T-helper 1 cell treated with Interleukin-12 subunit alpha and Interleukin-12 subunit beta and Interleukin-4 antibody, amounts not matched to agents 30 μg/mL and 1 μg/mL, for 36 hours (primary cell): ENCODE measurements around the gene C9.
"Not testable (repeated sequence)": the region's sequence is repeated elsewhere in the genome, so short reads cannot be mapped to it uniquely, and the experiment has no call there.

Experiments used
- H3K27ac Mint-ChIP-seq: one replicate; pipeline ENCODE4 v1.8.0; 2021; ENCODE audit warnings: mild to moderate bottlenecking, mixed read lengths
- H3K27me3 Mint-ChIP-seq: one replicate; pipeline ENCODE4 v1.8.0; 2021; ENCODE audit warnings: low read depth, mixed read lengths
- H3K36me3 Mint-ChIP-seq: one replicate; pipeline ENCODE4 v1.8.0; 2021; ENCODE audit warnings: low read depth, mixed read lengths
- H3K4me1 Mint-ChIP-seq: one replicate; pipeline ENCODE4 v1.8.0; 2021; ENCODE audit warnings: low read depth, mixed read lengths
- H3K4me3 Mint-ChIP-seq: one replicate; pipeline ENCODE4 v1.8.0; 2021; ENCODE audit warnings: mild to moderate bottlenecking, moderate library complexity, mixed read lengths
- H3K9me3 Mint-ChIP-seq: one replicate; pipeline ENCODE4 v1.8.0; 2021; ENCODE audit warnings: mixed read lengths

Gene C9

GRCh38 chr5:39249564-39250274 lies 114.6 kb downstream of the C9 start:
- Mint-ChIP-seq H3K27ac (no peak overlapping the region), H3K36me3 (peaks cover 7% of the 10 kb centered on the region), H3K4me3 (no peak overlapping the region), H3K9me3 (peaks cover 12% of the 10 kb centered on the region), H3K27me3 (peaks cover 7% of the 10 kb centered on the region), H3K4me1 (peaks cover 6% of the 10 kb centered on the region)

DNA sequence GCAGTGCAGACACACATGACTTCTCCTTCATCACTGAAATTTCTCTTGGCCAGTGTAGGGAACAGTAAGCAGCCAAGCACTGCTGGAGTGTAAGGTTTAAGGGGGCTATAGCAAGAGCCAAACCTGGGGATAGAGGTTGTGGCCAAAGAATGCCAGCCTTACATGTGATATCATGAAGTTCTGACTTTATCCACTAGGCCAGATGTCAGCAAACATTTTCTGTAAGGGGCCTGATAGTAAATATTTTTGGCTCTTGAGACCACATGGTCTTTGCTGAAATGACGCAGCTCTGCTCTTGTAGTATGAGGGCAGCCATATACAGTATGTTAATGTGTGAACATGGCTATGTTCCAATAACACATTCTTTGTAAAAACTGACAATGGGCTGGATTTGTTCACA lies 115.2 kb downstream of the C9 start:
- Mint-ChIP-seq H3K27ac (no peak overlapping the region), H3K9me3 (peaks cover 12% of the 10 kb centered on the region), H3K4me1 (peaks cover 4% of the 10 kb centered on the region), H3K4me3 (no peak overlapping the region), H3K27me3 (peaks cover 9% of the 10 kb centered on the region), H3K36me3 (peaks cover 7% of the 10 kb centered on the region)

DNA sequence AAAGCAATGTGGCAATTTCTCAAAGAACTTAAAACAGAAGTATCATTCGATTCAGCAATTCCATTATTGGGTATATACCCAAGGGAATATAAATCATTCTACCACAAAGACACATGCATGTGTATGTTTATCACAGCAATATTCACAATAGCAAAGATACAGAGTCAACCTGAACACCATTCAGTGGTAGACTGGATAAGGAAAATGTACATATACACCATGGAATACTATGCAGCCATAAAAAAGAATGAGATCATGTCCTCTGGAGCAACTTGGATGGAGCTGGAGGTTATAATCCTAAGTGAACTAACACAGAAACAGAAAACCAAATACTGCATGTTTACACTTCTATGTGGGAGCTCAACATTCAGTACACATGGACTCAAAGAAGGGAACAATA lies 123.5 kb downstream of the C9 start:
- Mint-ChIP-seq H3K9me3 (peaks cover 9% of the 10 kb centered on the region), H3K36me3 (no peaks in the 10 kb centered on the region), H3K27ac (no peak overlapping the region), H3K4me3 (no peak overlapping the region), H3K27me3 (peaks cover 9% of the 10 kb centered on the region), H3K4me1 (no peaks in the 10 kb centered on the region)

GRCh38 chr5:39238366-39239105 lies 125.8 kb downstream of the C9 start:
- H3K4me1 Mint-ChIP-seq, result no peaks in the 10 kb centered on the region
- H3K4me3 Mint-ChIP-seq, result no peak overlapping the region
- peaks cover 3% of the 10 kb centered on the region for H3K27me3 Mint-ChIP-seq
- peaks cover 9% of the 10 kb centered on the region for H3K9me3 Mint-ChIP-seq
- H3K36me3 Mint-ChIP-seq, result peaks cover 3% of the 10 kb centered on the region
- H3K27ac Mint-ChIP-seq, result no peak overlapping the region

DNA sequence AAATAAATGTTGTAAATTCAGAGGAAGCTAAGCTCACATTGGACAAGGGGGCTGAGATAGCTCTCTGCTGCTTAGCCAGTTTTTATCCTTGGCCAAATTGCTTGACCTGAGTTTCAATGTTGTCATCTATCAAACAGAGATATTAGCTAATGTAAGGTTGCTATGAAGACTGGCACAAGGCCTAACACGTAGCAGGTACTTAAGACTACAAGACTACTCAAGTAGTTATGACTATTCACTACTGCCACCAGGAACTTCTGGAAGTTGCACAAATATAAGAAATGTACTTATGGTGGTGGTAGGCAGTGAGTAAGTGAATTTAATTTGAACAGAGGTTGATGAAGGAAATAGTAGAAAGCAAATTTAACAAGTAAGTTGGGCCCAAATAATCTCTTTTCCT lies 127.6 kb downstream of the C9 start:
- H3K4me1 Mint-ChIP-seq, result peaks cover 5% of the 10 kb centered on the region
- H3K27me3 Mint-ChIP-seq, result peaks cover 3% of the 10 kb centered on the region
- peaks cover 9% of the 10 kb centered on the region for H3K9me3 Mint-ChIP-seq
- H3K36me3 Mint-ChIP-seq, result peaks cover 3% of the 10 kb centered on the region
- H3K4me3 Mint-ChIP-seq, result no peak overlapping the region
- no peak overlapping the region for H3K27ac Mint-ChIP-seq

- Mint-ChIP-seq H3K36me3 (peaks cover 3% of the 10 kb centered on the region), H3K4me1 (peaks cover 12% of the 10 kb centered on the region), H3K27me3 (peaks cover 3% of the 10 kb centered on the region), H3K4me3 (no peak overlapping the region), H3K27ac (no peak overlapping the region), H3K9me3 (peaks cover 5% of the 10 kb centered on the region)
These were observed 128.6 kb downstream of the C9 start for GRCh38 chr5:39235648-39236047.

GRCh38 chr5:39234494-39234893 lies 129.8 kb downstream of the C9 start:
- not testable (repeated sequence) for H3K36me3 Mint-ChIP-seq, H3K27me3 Mint-ChIP-seq, H3K4me3 Mint-ChIP-seq, H3K27ac Mint-ChIP-seq, H3K9me3 Mint-ChIP-seq
- H3K4me1 Mint-ChIP-seq, result peaks cover 12% of the 10 kb centered on the region
